Measurements from ENCODE around the gene EIF4E1B.
A peak's percentile ranks its signal among the peaks of the same experiment; 100 is the strongest.

Gene EIF4E1B

DNA sequence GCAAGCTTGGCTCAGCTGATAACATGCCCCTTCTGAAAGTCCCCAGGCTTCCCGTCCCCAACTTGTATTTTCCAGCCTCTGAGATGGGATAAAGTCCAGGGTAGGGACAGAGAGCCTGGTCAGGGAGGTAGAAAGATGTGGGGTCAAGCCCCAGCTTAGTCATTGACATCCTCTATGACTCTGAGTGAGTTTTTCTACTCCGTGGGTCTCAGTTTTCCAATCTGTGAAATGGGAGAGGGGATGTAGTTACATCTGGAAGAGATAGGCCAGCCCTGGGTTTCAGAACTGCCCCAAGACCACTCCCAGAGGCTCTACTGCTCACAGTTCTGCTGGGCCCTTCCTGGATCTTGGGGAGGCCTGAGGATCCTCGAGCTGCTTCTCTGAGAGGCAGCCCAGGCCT is 23.6 kb upstream of the EIF4E1B start:
- DNase-seq, result no peak

DNA sequence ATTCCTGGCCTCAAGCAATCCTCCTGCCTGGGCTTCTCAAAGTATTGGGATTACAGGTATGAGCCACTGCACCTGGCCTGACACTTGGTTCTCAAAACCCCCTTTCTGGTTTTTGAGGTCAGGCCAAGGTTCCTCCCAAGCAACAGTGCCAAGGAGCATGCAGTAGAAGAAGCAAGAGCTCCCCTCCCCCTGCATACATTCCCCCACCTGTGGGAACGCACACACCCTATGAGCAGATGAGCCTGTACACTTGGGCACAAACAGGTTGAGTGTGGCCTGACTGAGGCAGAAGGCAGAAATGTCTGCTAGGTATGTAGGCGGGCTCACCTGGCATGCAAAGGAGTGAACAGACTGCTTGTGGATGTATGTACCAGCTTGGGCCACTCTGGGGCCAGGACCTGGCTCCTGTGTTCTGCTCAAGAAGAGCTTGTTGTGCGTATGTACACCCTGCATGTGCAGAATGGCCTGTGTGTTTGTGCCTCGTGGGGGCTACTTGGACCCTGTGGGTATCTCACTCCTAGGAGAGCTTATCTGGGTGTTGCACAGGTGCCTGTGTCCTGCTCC is 22.3 kb upstream of the EIF4E1B start:
- DNase-seq, result no peak

DNA sequence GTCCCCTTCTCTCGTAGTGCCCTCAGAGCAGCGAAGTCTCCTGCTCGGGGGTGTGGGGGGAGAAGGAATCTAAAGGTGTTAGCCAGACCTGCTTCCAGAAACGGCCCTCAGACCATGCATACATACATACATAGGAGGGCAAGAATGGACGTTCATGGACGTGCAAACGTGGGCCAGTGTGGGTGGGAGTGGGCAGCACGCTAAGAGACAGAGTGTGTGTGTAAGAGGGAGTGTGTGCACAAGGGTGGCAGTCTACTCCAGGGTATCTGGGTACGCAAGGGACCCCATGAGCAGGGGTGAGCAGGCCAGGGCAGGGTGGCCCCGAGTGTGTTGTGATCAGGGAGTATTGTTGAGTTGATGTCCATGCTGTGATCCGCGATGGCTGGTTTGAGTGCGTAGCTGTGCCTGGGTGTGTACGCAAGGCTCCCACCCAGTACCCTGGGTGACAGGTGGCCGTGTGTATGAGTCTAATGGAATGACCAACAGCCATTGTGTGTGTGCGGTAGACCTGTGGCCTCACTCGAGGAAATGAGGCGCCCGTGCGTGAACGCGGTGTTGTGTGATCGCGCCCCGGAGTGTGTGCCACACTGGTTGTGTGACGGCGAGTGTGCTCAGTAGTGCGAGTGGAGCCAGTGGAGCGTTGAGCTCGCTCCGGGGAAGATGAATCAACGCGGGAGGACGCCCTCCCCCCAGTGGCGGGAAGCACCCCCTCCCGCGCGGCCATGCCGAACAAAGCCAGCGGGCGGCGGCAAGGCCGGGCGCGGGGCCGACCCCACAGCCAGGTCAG is 21.3 kb upstream of the EIF4E1B start:
- DNase-seq, result no peak

DNA sequence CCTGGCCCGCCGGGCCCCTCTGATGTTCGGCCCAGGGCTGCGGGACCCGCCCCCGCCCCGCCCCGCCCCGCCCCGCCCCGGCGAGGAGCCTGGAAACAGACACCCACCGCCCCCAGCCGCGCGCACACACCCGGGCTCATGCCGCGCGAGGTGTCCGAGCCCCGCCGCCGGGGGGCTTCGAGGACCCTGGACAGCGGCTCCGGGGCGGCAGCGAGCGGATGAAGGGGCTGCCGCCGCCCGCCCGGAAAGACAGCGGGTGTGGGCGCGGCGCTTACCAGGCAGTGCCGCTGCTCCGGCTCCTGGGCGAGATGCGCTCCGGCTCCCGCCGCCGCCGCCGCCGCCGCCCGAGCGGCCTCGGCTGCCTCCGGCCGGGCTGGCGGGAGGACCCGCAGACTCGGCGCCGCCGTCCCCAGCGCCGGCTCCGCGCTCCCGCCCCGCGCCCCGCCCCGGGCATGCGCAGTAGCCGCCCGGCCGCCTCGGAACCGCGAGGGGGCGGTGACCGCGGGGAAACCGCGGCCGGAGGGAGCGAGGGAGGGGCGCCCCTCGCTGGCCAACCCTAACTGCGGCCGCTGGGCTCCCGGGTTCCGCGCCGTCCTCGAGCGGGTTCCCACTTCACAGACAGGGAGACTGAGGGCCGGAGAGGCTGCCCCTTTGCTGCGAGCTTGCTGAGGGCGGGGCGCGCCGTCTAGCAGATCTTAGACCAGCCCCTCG is 20.6 kb upstream of the EIF4E1B start, which contains the start of gene GPRIN1:
TSS of gene GPRIN1 (minus strand) at position 433 of the 711 bp plus-strand sequence. CDS start 10,322 bp downstream, outside the sequence.
- DNase-seq, result peak; percentile 56

DNA sequence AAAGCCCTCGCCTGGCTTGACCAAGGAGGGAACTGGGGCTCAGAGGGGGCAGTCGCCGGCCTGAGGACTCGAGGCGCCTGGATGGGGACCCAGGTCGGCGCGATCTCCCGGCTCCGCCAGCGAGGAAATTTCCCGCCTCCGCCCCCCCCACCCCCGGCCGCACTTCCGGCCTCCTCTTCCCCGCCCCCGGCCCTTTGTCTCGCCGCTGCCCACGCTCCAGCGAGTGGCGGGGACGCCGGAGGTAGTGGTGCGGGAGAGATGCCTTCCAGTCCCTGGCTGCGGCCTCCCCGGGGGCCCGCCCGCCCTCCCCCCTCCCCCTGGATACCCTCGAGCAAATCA is 20.1 kb upstream of the EIF4E1B start:
- DNase-seq, result no peak

DNA sequence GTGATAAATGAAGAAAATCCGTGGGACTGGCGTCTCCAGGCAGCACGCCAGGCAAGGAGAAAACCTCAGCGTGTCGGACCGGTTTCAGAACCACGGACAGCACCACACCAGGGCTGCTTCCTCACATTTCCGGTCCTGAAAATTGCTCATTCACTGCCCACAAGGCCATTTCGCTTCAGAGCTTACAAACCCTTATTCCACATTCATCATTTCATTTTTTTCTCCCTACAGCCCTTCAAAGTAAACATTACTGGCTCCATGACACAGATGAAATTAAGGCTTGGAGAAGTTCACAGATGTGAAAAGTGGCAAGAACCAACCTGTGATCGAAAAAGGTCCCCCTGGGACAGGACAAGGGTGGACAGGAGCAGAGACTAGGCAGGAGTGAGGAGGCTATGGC is 19.0 kb upstream of the EIF4E1B start:
- DNase-seq, result no peak

DNA sequence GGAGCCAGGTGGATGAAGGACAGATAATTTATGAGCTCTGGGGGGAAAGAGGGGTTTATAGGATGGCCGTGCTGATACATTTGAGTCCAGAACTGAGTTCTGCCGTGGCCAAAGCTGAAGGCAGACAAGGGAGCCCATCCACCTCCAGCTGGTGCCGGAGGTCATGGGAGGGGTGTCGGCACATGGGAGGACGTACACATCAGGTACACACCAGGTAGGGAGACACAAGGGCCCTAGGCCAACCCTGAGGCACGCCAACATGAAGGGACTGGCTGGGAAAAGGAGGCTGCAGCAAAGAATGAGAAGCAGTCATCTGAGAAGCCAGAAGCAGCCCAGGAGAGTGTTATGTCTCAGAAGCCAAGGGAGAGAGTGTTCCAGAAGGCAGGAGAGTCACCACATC is 18.5 kb upstream of the EIF4E1B start:
- no peak for DNase-seq

DNA sequence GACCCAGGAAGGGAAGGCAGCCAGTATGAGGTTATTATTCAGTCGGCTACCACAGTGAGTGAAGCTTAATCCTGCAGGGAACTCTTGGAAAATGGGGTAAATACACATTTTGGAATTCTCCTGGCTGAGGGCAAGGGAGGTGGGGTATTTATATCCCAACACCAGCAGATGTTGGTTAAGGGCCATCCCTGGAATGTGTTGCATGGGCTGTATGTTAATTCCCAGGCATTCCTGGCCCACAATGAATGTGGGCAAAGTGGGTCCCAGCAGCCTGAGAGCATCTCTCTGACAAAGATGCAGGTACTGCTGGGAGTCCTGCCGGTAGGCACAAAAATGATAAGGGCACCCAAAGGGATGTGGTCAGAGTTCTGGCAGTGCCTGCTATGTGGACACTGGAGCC is 17.6 kb upstream of the EIF4E1B start:
- DNase-seq, result no peak

DNA sequence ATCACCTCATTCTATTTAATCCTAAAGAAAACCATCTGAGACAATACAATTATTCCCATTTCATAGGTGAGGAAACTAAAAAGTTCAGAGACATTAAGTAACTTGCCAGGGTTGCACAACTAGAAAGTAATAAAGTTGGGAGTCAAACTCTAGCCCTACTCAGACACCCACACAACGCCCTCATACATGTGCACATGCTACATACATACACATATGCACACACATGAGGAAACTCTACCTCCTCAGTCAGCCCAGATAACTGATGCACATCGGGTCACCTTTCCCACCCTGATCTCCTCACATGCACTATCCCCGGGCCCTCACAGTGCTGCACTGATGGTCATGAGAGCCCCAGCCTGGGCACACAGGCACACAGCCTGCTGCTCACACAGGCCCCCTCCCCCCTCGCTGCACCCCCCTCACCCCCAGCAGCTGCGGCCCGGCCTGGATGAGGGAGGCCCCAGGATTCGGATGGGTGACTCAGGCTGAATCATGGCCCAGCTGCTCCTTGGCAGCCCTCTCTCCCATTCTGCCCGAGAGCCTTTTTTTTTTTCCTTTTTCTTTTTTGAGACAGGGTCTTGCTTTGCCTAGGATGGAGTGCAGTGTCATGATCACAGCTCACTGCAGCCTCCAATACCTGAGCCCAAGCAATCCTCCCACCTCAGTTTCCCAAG is 15.5 kb upstream of the EIF4E1B start:
- DNase-seq, result no peak

DNA sequence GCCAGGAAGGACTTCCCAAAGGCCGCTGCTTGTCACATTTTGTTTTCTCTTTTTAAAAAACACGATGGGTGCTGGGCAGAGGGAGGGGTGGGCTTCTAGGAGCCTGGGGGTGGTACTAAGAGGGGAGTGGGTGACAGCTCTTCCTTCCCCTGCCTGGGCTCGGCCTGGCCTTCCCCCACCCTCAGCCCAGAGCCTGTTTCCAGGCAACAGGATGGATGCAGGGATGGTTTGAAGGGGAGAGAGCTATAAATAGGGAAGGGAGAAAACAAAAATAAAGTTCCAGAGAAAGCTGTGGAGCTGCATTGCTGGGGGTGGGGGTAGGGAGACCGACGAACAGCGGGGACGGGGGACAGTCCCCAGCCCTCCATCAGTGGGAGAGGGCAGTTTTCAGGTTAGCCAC is 14.0 kb upstream of the EIF4E1B start:
- DNase-seq, result no peak

DNA sequence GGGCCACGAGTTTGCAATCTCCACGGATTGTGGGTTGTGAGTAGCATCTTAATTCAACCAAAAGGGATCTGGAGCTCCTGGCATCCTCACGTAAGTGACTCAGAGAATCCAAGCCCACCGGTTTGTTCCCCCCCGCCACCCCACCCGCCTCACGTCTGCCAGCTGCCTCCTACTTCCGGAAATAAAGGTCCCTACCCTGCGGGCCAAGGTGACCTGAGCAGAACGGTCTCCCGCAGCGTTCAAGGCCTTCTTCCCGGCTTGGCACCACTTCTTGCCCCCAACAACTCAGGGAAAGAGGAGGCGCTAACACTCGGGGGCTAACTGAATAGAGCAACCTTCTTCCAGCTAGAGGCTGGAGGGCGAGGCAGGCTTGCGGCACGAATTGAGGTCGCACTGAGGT is 11.7 kb upstream of the EIF4E1B start:
- no peak for DNase-seq

DNA sequence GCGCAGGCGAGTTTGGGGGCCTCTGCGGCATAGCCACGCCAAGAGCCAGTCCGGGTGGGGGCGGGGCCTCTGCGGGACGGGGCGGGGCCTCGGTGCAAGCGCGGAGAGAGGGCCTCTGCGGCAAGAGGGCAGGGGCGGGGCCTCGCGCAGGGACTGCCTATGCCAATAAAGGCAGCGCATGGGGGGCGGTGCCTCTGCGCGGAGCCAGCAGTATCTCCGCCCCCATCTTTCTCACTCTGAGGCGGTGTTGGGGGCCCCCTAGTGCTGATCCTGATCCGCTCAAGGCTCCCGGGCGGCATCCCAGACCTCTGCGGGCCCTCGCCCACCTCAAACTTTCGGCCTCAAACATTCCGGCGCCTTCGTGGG is 11.3 kb upstream of the EIF4E1B start:
- DNase-seq, result no peak

DNA sequence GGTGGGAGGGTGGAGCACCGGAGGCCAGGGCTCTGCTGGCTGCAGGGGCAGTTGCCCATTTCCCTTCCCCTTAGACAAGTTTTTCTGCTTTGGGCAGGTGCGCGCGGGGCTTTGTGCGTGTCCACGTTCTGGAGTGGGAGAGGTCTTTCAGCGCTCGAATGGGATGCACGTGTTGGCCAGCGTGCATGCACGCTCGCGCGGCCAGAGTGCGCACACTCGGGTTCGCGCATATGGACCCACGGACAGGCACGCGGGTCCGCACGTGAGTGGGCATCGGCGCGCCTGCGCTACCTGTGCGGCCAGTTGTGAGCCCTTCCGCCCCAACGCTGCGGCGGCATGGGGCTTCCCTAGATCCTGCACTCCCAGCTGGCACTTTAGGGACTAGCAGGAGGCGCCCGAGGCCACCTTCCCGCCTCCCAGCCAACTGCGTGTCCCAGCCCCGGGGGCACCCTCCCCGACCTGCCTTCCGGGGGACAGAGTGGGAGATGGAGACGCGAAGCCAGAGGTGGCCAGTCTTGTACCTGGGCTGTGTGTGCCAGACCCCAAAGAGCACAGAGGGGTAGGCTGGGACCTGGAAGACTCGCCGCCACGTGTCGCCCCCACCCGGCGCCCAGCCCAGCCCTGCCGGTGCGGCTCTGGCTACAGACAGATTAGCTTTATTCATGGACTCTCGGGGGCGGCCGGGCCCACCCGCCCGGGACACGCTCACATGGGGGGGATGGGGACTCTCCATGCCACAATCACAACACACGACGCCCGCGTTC is 10.7 kb upstream of the EIF4E1B start:
- no peak for DNase-seq

DNA sequence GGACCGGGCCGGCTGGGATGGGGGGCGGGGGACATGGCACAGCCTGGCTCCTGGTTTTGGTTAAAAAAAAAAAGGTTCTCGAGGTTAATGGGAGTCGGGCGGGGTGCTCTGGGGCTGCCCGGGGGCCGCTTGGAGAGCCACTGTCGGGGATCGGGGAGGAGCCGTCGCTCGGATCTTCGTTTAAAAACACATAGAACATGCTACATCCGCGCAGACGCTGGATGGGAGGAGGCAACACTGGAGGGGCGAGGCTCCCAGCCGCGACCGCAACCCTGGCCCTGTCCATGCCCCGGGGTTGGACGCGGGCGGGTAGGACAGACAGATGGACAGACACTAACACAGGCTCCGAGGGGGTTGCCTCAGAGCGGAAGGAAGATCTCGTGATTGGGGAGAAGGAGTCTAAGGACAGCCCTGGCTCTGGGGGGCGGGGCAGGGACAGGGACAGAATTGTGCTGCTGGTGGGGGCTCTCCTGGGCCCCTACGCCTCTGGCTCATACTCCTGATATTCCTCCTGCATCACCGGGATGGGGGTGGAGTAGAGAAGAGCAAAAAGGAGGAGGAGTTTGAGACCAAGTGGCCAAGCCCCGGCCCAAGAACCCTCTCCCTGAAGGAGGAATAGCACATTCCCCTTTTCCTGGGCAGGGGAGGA is 10.0 kb upstream of the EIF4E1B start:
- DNase-seq, result no peak

DNA sequence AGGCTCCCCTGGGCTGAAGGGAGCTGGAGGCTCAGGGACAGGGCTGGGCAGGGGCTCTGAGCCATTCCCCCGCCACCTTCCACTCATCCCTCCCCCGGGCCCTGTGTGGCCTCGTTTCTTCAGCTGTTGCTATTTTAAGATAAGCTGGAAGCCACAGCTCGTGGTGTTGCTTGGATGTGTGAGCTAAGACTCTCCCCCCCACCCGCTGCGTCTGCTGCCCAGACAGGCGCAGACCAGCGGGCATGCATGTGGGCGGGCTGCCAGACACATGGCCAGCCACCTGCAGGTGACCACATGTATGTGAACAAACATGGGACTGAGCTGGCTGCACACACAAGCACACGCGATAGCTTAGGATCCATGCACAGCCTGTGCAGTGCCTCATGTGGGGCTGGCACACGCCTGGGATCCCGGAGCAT is 8.8 kb upstream of the EIF4E1B start:
- no peak for DNase-seq

DNA sequence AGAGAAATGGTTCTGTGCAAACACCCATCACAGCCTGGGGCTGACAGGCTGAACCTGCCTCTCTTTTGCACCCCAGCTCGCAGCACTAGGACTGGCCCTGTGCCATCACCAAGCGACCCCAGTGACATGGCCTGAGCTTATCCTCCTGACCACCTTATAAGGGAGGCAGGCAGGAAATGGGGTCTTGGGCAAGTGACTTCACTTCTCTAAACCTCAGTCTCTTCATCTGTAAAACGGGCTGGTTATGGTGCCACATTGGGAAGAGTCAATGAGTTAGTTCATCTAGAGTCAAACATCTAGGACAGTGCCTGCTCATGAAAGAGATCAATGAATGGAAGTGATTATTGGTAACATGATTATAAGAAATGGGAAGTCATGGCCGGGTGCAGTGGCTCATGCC is 6.3 kb upstream of the EIF4E1B start:
- DNase-seq, result no peak

DNA sequence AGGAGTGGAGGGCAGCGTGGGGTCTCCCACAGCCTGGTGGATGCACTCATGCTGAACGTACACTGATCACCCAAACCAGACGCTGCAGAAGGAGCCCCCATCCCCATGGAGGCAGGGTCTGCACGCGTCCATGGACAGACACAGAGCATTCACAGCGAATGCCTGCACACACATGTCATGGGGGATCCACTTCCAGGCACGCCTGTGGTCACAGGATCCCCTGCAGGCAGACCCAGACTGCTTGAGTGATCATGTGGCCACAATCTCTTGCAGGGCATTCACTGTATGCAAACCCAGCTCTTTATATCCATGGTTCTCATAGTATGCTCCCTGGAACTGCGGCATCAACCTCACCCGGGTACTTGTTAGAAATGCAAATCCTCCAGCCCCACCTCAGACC is 5.5 kb upstream of the EIF4E1B start:
- DNase-seq, result no peak

DNA sequence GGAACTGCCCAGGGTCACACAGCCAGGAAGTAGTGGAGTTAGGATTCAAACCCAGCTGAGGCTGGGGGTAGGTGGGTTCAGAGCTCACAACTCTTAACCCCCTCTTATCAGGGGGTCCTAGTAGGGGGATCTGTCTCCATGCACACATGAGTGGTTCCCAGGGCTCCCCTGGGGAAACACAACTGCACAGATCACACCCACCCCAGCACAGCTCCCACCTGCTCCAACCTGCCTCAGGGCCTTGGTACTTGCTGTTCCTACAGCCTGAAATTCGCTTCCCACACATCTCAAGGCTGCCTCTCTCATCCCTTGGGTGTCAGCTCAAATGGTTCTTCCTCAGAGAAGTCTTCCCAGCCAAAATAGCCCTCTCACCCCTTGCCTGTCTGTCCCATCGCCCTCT is 5.0 kb upstream of the EIF4E1B start:
- DNase-seq, result no peak

DNA sequence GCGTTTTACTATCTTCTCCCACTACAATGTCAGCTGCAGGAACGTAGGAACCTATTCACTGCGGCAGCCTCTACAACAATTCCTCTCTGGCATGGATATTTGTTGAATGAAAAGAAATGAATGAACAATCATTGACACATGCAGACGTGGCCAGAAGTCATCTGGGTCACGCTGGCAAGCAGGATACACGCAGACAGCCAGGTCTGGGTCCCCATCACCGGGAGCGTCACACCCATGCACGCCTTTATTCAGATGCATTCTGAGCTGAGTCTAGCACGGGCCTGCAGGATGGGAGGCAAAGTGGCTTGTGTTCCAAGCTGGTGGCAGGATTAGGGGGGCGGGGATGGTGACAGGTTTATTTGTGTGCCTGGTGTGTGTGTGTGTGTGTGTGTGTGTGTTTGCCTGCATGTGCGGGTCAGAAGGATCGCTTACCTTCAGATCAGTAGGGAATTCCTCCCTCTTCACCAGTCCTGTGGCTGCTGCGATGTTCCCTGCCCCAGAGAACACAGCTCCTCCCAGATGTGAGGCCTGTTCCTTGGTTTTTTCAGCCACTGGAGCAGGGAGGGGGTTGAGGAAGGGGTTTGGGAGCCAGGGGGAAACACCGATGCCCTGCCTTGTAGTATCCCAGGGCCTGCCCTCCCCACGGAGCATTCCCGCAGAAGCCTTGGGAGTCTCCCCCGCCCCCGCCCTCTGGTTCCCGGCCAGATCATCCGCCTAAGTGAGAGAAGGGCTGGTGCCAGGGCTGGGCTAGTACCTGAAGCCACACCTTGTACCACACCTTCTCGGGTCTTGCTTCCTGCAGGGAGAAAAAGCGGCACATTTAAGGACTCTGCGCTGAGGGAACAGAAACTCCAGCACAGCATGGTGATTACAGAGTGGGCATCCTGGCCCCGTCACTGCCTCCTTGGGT is 4.3 kb upstream of the EIF4E1B start:
- DNase-seq, result no peak

DNA sequence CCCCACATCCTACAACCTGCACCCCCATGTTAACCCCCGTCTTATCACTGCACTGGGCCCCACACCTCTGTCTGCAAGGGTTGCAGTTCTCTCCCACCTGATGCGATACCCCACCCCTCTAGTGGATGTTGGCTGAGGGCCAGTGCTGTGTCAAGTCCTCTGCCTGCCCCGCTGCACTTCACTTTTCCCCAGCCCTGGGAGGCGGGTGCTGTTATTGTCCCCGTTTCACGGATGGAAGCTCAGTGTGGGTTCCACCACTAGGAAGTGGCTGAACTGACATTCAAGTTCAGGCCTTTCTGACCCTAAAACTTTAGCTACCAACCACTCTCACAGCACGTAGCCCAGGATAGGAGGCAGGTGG is 3.6 kb upstream of the EIF4E1B start:
- DNase-seq, result no peak

DNA sequence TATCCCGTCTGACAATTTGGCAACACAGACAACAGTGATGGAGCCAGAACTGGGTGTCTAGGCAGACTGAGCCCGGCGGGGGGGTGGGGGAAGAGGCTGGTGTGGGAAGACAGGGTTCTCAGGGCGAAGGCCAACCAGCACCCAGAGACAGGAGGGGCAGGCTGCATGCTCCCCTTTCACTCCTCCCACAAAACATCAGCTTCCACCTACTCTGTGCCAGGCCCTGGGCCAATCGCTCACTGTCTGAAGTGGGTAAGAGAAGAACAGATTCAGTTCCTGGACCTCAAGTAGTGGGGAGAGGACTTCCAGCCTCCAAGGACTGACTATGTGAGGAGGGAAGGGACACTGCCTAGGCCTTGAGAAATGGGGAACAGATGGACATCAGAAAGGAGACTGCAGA is 2.9 kb upstream of the EIF4E1B start:
- DNase-seq, result no peak

All from NCI-H748 treated with DMSO at 0.1 percent for 48 hours (cell line).